Subcutaneous adipose tissue (tissue), 4 donors: ENCODE data around the gene KRTAP10-3. TPM values are rescaled to one million over a fixed set of nuclear protein-coding genes. Genes with fewer than 3 reads are reported as not detected.

Experiments
- total RNA-seq, 4 donors: library from RNA; depleted of rRNA; stranded (reverse); fragments of >200 nt; gene quantifications; one replicate each; pipeline ENCODE4 v1.1.0, GENCODE V29; 2016
- TF ChIP-seq, protein P1 (sequence below): fragments of 450-650 bp; IDR thresholded peaks from one replicate; pipeline ENCODE4 v1.5.1; 2016; ENCODE audit warnings: low read depth, mild to moderate bottlenecking, control low read depth, antibody characterized with exemption, moderate library complexity

The KRTAP10-3 gene
- total RNA-seq, 4 donors from 2014 or later = not detected

DNA sequence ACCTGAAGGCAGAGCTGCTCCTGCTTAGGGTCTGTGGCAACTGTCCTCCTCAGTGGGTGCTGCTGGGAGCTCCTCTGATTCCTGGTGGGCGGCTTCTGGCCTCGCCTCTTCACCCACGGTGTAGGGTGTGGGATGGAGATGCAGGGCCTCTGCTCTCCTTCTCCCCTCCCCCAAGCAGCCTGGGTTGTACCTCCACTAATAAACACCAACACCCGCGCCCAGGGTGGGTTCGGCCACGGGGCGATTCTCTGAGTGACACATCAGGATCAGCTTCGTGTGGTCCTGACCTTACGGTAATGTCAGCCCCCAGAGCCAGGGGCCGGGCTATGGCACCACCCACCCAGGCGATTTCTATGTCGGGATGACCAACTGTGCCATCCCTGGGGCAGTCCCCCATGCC, 42.3 kb downstream of the KRTAP10-3 start:
- TF ChIP-seq, protein P1, sequence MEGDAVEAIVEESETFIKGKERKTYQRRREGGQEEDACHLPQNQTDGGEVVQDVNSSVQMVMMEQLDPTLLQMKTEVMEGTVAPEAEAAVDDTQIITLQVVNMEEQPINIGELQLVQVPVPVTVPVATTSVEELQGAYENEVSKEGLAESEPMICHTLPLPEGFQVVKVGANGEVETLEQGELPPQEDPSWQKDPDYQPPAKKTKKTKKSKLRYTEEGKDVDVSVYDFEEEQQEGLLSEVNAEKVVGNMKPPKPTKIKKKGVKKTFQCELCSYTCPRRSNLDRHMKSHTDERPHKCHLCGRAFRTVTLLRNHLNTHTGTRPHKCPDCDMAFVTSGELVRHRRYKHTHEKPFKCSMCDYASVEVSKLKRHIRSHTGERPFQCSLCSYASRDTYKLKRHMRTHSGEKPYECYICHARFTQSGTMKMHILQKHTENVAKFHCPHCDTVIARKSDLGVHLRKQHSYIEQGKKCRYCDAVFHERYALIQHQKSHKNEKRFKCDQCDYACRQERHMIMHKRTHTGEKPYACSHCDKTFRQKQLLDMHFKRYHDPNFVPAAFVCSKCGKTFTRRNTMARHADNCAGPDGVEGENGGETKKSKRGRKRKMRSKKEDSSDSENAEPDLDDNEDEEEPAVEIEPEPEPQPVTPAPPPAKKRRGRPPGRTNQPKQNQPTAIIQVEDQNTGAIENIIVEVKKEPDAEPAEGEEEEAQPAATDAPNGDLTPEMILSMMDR = no peak

DNA sequence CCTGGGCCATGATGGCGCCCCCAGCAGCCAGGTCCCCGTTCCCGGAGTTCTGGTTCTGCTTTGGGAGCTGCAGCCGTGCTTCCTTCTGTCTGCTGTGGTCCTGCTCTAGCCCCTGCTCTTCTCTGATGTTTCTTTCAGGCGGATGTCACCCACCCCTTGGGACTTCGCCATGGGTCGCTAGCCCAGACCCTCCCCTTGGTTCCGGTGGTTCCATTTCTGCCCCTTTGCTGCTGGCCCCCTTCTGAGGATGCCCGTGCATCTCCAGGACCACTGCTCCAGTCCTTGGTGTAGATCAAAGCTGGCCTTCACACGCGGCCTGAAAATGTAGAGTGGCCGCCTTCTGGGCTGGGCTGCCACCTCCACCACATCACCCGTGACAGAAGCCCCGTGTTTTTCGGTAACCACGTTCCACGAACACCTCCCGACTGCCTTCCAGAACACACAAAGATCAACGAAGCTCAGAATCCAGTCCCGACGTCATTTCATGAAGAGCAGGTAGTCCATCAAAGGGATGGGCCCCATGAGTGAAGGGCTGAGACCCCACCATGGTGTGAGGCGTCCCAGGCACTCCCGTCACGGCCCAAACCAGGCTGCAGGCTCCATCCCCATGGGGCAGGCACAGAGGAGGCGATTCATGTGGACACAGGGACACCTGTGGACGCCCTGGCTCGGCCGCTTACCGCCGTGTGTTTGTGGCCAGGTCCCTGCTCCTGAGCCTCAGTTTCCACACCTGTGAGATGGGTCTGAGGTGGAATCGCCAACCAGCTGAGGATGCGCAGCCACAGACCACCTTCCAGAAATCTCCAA, 43.0 kb downstream of the KRTAP10-3 start:
- TF ChIP-seq, protein P1 = no peak

DNA sequence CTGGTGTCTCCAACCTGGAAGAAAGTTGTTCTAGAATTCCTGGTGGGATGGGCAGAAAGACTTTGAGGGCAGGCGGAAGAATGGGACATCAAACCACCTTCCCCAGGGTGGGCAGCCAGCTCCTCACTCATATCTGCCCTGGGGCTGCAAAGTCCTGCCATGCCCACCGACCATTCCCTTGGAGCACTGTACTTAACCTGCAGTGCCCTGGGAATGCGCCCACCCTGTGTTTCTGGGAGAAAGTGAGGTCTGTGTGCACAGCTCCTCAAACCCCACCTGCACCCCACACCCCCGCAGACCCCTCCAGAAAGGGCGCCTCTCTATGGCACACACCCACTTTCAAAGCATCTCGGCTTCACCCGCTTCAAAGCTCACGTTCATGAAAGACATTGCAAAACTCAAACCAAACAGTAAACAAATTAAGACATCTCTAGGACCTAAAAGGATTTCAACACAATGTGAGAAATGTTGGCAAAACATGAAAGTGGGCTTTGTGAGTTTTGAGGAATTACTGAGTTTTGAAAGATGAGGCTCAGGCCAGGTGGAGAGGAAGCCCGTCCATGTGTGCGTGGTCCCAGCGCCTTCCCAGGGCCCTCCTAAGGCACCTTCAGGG, 43.7 kb downstream of the KRTAP10-3 start:
- TF ChIP-seq, protein P1 = no peak

GRCh38 chr21:44514218-44514520, 44.4 kb downstream of the KRTAP10-3 start:
- TF ChIP-seq, protein P1 = no peak

DNA sequence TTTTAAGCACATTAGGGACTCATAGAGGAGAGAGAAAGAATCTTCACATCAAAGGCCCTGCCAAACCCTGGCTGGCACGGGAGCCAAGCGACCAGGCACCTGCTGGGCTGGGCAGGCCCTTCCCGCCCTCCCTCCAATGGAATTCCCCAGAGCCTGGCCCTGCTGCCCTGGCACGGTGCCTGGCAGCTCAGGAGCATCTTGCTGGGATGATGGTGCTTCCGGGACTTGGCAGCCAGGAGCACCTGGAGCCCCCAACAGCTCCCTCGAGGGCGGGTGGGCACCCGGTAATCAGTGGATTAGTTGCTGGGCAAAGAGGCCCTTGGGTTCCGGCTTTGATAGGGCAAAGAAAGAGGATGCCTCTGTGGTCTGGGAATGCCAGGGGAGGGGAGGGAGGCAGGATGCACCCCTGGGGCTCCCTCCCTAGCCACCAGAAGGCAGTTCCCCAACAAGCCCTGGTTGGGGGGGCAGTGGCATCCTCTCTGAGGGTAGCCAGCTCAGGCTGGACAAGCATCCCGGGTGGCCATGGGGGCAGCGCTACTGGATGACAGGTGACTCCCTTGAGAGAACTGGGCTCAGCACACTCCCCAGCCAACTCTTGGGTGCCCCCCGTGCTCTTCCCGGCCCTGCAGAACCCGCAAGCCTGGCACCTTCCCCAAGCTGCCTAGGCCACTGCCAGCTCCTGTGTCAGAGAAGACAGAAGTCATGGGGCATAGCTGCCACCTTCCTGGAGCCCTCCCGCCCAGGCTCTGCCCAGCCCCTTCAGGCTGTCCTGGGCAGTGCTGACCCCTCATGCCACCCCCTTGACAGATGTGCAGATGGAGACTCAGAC, 45.0 kb downstream of the KRTAP10-3 start:
- TF ChIP-seq, protein P1 = no peak

GRCh38 chr21:44512496-44513388, 45.9 kb downstream of the KRTAP10-3 start:
- TF ChIP-seq, protein P1 = no peak
